Measurements from ENCODE around the gene CEP250.
"Not testable (repeated sequence)": the region's sequence is repeated elsewhere in the genome, so short reads cannot be mapped to it uniquely, and the experiment has no call there.

- TF ChIP-seq, protein P1, sequence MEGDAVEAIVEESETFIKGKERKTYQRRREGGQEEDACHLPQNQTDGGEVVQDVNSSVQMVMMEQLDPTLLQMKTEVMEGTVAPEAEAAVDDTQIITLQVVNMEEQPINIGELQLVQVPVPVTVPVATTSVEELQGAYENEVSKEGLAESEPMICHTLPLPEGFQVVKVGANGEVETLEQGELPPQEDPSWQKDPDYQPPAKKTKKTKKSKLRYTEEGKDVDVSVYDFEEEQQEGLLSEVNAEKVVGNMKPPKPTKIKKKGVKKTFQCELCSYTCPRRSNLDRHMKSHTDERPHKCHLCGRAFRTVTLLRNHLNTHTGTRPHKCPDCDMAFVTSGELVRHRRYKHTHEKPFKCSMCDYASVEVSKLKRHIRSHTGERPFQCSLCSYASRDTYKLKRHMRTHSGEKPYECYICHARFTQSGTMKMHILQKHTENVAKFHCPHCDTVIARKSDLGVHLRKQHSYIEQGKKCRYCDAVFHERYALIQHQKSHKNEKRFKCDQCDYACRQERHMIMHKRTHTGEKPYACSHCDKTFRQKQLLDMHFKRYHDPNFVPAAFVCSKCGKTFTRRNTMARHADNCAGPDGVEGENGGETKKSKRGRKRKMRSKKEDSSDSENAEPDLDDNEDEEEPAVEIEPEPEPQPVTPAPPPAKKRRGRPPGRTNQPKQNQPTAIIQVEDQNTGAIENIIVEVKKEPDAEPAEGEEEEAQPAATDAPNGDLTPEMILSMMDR (IDR thresholded peaks at IDR 0.05; ENCODE audit: poor library complexity, severe bottlenecking), result not testable (repeated sequence)
- TF ChIP-seq RAD21 (conservative IDR thresholded peaks at IDR 0.05); REST (IDR thresholded peaks at IDR 0.05; ENCODE audit: borderline replicate concordance); MXI1 (conservative IDR thresholded peaks at IDR 0.05; ENCODE audit: poor library complexity, severe bottlenecking); POLR2AphosphoS5 (IDR thresholded peaks at IDR 0.05); SMC3 (conservative IDR thresholded peaks at IDR 0.05; ENCODE audit: poor library complexity); EP300 (conservative IDR thresholded peaks at IDR 0.05; ENCODE audit: poor library complexity, severe bottlenecking); EZH2 (IDR thresholded peaks at IDR 0.05; ENCODE audit: borderline replicate concordance, insufficient read depth, low read length, poor library complexity, severe bottlenecking); TAF1 (IDR thresholded peaks at IDR 0.05; ENCODE audit: low read depth): not testable (repeated sequence)
These were observed 5.5 kb upstream of the CEP250 start for GRCh38 chr20:35449855-35450254.

Data from neural cell (in vitro differentiated cells).